Suprapubic skin (tissue), 3 donors: Measurements from ENCODE around the gene CEBPG.

ENCODE experiments used
- EP300 ChIP-seq: sonication (generic); formaldehyde crosslinking; IDR thresholded peaks from one replicate; pipeline ENCODE4 v1.6.1; 2017; ENCODE audit warnings: antibody characterized with exemption
- TF ChIP-seq, protein P1 (sequence below), 2 donors: fragments of 200-600 bp in 1 of 2; fragments of 450-650 bp in 1 of 2; sonication (generic) in 1 of 2; IDR thresholded peaks; one replicate each; pipeline ENCODE4 v1.5.1; 2016 to 2019; ENCODE audit warnings: antibody characterized with exemption in 2 of 2, mild to moderate bottlenecking in 1 of 2, moderate library complexity in 1 of 2

DNA sequence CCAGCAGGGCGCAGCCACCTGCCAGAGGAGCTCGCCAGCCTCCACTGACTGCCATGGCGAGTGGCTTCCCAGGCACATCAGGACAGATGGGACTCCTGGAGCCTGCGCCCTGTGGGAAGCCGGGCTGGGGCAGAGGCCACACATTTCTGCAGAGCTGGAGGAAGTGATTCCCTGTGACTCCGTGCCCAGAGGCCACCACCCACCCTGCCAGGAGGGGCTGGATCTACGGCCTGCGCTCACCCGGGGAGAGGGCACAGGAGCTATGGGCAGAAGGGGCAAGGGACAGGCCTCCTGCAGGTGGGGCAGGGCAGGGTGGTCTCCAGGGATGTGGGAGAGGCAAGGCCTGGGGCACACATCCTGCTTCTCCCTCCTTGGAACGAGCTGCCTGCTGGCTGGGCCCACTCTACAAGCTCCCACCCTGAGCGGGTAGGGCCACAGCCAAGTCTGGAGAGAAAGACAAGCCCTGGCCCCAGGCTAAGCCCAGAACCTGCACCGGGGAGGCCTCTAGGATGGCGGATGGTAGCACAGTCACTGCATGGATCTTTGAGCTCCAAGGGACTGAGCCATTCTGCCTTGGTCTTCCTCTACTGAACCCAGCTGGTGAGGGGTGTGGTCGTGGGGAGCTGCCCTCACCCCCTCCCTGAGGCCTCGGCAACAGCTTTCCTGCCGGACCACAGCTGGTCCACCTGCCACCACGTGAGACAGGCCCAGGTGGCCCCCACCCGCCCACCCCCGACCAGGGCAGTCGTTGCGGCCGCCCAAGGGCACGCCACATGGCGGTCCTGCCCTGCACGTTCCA is 40.6 kb downstream of the CEBPG start:
- TF ChIP-seq, protein P1, sequence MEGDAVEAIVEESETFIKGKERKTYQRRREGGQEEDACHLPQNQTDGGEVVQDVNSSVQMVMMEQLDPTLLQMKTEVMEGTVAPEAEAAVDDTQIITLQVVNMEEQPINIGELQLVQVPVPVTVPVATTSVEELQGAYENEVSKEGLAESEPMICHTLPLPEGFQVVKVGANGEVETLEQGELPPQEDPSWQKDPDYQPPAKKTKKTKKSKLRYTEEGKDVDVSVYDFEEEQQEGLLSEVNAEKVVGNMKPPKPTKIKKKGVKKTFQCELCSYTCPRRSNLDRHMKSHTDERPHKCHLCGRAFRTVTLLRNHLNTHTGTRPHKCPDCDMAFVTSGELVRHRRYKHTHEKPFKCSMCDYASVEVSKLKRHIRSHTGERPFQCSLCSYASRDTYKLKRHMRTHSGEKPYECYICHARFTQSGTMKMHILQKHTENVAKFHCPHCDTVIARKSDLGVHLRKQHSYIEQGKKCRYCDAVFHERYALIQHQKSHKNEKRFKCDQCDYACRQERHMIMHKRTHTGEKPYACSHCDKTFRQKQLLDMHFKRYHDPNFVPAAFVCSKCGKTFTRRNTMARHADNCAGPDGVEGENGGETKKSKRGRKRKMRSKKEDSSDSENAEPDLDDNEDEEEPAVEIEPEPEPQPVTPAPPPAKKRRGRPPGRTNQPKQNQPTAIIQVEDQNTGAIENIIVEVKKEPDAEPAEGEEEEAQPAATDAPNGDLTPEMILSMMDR (IDR thresholded peaks at IDR 0.05): no peak
- TF ChIP-seq EP300: no peak
